Panc1 (cell line): ENCODE measurements around the gene HIGD1C. TPM values are rescaled to one million over a fixed set of nuclear protein-coding genes. Genes with fewer than 3 reads are reported as not detected.

Source experiments
- ATAC-seq: fragments of 200-7000 bp; cut with Tn5 transposase; 2 replicates; pipeline ENCODE4 v1.9.1; 2020; ENCODE audit warnings: mild to moderate bottlenecking, moderate library complexity
- BruUV-seq: library from RNA; stranded (reverse); fragments of 400-500 nt; replicated peaks from 2 replicates; lab custom pipeline; 2021; lab: Mats Ljungman, UMichigan
- CTCF ChIA-PET: fragments of 300-600 bp; sonication (Branson Sonifier 250); formaldehyde crosslinking; loops from one replicate; lab custom pipeline; 2022; ENCODE audit warnings: antibody characterized with exemption; lab: Charles Lee
- POLR2A ChIA-PET: fragments of 300-600 bp; sonication (Branson Sonifier 250); formaldehyde crosslinking; loops from one replicate; lab custom pipeline; 2022; ENCODE audit warnings: antibody characterized with exemption; lab: Charles Lee
- DNase-seq: peaks from one replicate; pipeline ENCODE4 v3.0.0-alpha.2; 2010; ENCODE audit warnings: low read depth, low spot score
- H3K27ac ChIP-seq: 2 replicates; pipeline ENCODE4 v1.5.1; 2011; ENCODE audit warnings: mild to moderate bottlenecking, low read length, inconsistent platforms
- H3K27me3 ChIP-seq: fragments of 200-500 bp; sonication (Bioruptor generic); 2 replicates; pipeline ENCODE4 v1.6.0; 2014; ENCODE audit warnings: low read length, inconsistent platforms; ENCODE audit not compliant: control insufficient read depth, insufficient read depth
- H3K36me3 ChIP-seq: fragments of 200-500 bp; sonication (Bioruptor generic); 2 replicates; pipeline ENCODE4 v1.5.1; 2014; ENCODE audit warnings: inconsistent platforms, mild to moderate bottlenecking, low read length, moderate library complexity; ENCODE audit not compliant: control insufficient read depth, insufficient read depth
- H3K4me1 ChIP-seq: 2 replicates; pipeline ENCODE4 v1.5.1; 2011; ENCODE audit warnings: inconsistent platforms, mild to moderate bottlenecking, low read length, moderate library complexity; ENCODE audit not compliant: control insufficient read depth, insufficient read depth
- H3K4me3 ChIP-seq, 2 experiments: 2 replicates each; pipeline ENCODE4 v1.5.1; 2011 to 2012; ENCODE audit warnings: low read depth in 2 of 2, low read length in 2 of 2, mild to moderate bottlenecking in 2 of 2, inconsistent platforms in 1 of 2, moderate library complexity in 1 of 2
- H3K9me3 ChIP-seq: fragments of 200-500 bp; sonication (Bioruptor generic); 2 replicates; pipeline ENCODE4 v1.5.1; 2014; ENCODE audit warnings: low read depth, mild to moderate bottlenecking, inconsistent platforms, low read length, moderate library complexity; ENCODE audit not compliant: control insufficient read depth, insufficient read depth
- POLR2AphosphoS5 ChIP-seq: IDR thresholded peaks from 2 replicates; pipeline ENCODE4 v1.6.1; 2012; ENCODE audit warnings: mild to moderate bottlenecking, low read depth, low read length, moderate library complexity
- SIN3A ChIP-seq: IDR thresholded peaks from 2 replicates; pipeline ENCODE4 v1.6.1; 2012; ENCODE audit warnings: low read depth, mild to moderate bottlenecking, low read length, moderate library complexity, borderline replicate concordance; ENCODE audit not compliant: insufficient read depth
- TCF7L2 ChIP-seq: IDR thresholded peaks from 2 replicates; pipeline ENCODE4 v1.6.1; 2011; ENCODE audit warnings: mild to moderate bottlenecking, low read depth, low read length, inconsistent platforms
- in situ Hi-C: cut with HindIII; loops from 2 replicates; pipeline ENCODE4 v1.10.0; 2016; ENCODE audit warnings: low sequenced_read_pairs, low pct_unique_long_range_greater_than_20kb
- intact Hi-C: fragments of 100-400 bp; cut with micrococcal nuclease; formaldehyde crosslinking; loops from one replicate; pipeline ENCODE4 v1.10.0; 2022; ENCODE audit not compliant: unreplicated experiment
- total RNA-seq: library from RNA; stranded (reverse); gene quantifications from one replicate; pipeline ENCODE4 v1.2.1, GENCODE V29; 2021; ENCODE audit not compliant: unreplicated experiment
- TF ChIP-seq, protein P1 (sequence below), 2 experiments: IDR thresholded peaks; 2 replicates each; pipeline ENCODE4 v1.6.1; 2011 to 2012; ENCODE audit warnings: low read depth in 2 of 2, control low read depth in 1 of 2, low read length in 1 of 2, mild to moderate bottlenecking in 1 of 2, moderate library complexity in 1 of 2; ENCODE audit not compliant: insufficient read depth in 1 of 2
- TF ChIP-seq, protein P2 (sequence below): fragments of 450-650 bp; IDR thresholded peaks from 2 replicates; pipeline ENCODE4 v1.5.1; 2017; ENCODE audit warnings: mild to moderate bottlenecking

The HIGD1C gene
- total RNA-seq, 1 experiment from 2014 or later, result not detected

DNA sequence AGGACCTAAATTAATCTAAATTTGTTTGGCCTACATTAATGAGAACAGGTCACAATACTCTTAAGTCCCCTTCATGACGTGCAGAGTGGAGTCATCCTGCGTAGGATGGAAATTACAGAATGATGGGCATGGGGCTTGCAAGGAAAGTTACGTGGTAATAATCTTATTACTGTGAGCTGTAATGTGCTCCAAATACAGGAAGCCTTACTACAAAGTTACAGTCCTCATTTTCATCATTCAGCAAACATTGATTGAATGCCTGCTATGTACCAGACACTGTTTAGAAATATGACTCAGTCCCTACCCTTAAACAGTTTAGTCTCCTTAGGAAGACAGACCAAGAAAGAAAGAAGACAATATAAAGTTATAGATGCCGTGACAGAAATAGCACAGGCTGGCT, 9.4 kb downstream of the HIGD1C start:
- TF ChIP-seq, protein P1, sequence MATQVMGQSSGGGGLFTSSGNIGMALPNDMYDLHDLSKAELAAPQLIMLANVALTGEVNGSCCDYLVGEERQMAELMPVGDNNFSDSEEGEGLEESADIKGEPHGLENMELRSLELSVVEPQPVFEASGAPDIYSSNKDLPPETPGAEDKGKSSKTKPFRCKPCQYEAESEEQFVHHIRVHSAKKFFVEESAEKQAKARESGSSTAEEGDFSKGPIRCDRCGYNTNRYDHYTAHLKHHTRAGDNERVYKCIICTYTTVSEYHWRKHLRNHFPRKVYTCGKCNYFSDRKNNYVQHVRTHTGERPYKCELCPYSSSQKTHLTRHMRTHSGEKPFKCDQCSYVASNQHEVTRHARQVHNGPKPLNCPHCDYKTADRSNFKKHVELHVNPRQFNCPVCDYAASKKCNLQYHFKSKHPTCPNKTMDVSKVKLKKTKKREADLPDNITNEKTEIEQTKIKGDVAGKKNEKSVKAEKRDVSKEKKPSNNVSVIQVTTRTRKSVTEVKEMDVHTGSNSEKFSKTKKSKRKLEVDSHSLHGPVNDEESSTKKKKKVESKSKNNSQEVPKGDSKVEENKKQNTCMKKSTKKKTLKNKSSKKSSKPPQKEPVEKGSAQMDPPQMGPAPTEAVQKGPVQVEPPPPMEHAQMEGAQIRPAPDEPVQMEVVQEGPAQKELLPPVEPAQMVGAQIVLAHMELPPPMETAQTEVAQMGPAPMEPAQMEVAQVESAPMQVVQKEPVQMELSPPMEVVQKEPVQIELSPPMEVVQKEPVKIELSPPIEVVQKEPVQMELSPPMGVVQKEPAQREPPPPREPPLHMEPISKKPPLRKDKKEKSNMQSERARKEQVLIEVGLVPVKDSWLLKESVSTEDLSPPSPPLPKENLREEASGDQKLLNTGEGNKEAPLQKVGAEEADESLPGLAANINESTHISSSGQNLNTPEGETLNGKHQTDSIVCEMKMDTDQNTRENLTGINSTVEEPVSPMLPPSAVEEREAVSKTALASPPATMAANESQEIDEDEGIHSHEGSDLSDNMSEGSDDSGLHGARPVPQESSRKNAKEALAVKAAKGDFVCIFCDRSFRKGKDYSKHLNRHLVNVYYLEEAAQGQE (IDR thresholded peaks at IDR 0.05; ENCODE audit: insufficient read depth in 1 of 2, low read depth in 2 of 2, low read length in 1 of 2), result no peak
- no peak for TF ChIP-seq POLR2AphosphoS5
- TF ChIP-seq, protein P2, sequence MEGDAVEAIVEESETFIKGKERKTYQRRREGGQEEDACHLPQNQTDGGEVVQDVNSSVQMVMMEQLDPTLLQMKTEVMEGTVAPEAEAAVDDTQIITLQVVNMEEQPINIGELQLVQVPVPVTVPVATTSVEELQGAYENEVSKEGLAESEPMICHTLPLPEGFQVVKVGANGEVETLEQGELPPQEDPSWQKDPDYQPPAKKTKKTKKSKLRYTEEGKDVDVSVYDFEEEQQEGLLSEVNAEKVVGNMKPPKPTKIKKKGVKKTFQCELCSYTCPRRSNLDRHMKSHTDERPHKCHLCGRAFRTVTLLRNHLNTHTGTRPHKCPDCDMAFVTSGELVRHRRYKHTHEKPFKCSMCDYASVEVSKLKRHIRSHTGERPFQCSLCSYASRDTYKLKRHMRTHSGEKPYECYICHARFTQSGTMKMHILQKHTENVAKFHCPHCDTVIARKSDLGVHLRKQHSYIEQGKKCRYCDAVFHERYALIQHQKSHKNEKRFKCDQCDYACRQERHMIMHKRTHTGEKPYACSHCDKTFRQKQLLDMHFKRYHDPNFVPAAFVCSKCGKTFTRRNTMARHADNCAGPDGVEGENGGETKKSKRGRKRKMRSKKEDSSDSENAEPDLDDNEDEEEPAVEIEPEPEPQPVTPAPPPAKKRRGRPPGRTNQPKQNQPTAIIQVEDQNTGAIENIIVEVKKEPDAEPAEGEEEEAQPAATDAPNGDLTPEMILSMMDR, result no peak
- TF ChIP-seq TCF7L2, result no peak
- no peak for TF ChIP-seq SIN3A
- no TSS peak for BruUV-seq
- no peak for DNase-seq
- Histone ChIP-seq H3K4me3 (no peak overlapping the region), H3K36me3 (no peaks in the 10 kb centered on the region), H3K27me3 (no peaks in the 10 kb centered on the region), H3K4me1 (no peaks in the 10 kb centered on the region), H3K27ac (no peak overlapping the region), H3K9me3 (no peaks in the 10 kb centered on the region)
- ChIA-PET CTCF (interaction anchor here (0.6 kb wide), 1 partner anchor 42 kb away, joined by 3 read pairs; no protein-coding TSS in a partner anchor), POLR2A (no interaction called here)
- peak; percentile 56; the same call in 1 of the 2 replicates for ATAC-seq
- in situ Hi-C loops (no loop called here), intact Hi-C loops (no loop called here)

DNA sequence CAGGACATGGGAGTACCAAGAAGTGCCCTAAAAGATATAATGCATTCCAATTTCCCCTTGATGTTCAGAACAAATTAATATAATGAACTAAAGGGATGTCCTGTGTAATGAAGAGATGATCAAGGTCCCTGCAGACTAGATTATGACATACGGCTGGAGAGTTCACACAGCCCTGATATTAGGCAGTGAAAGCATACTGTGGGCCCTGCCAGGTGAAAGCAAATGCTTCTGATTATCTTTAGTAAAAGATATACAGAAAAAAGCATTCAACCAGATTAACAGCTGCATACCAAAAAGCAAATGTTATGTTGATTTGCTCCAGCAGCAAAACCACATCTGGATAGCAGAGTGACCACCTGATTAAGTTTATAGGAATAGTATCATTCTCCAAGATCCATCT, 12.1 kb downstream of the HIGD1C start:
- no peak for DNase-seq
- in situ Hi-C loops, result no loop called here

More for the DNA sequence above, 12.1 kb downstream of the HIGD1C start:
- TF ChIP-seq POLR2AphosphoS5 (no peak), SIN3A (no peak), TCF7L2 (no peak)
- TF ChIP-seq, protein P2, result no peak
- TF ChIP-seq, protein P1 (IDR thresholded peaks at IDR 0.05; ENCODE audit: insufficient read depth in 1 of 2, low read depth in 2 of 2, low read length in 1 of 2), result no peak
- BruUV-seq, result no TSS peak
- ChIA-PET CTCF (no interaction called here), POLR2A (no interaction called here)
- no peaks in the 10 kb centered on the region for H3K4me1 ChIP-seq
- H3K27me3 ChIP-seq, result no peaks in the 10 kb centered on the region
- H3K4me3 ChIP-seq, result no peak overlapping the region
- intact Hi-C loops, result no loop called here
- H3K27ac ChIP-seq, result no peak overlapping the region
- no peak for ATAC-seq
- no peaks in the 10 kb centered on the region for H3K36me3 ChIP-seq
- H3K9me3 ChIP-seq, result no peaks in the 10 kb centered on the region
